Mesothelial cell of epicardium (in vitro differentiated cells): ENCODE data around the gene KCNQ5. TPM values are rescaled to one million over a fixed set of nuclear protein-coding genes. Genes with fewer than 3 reads are reported as not detected.

Source experiments
- DNase-seq, 2 experiments: peaks; one replicate each; pipeline ENCODE4 v3.0.0; 2021; ENCODE audit warnings: low spot score in 2 of 2; ENCODE audit not compliant: unreplicated experiment in 2 of 2
- H3K27ac Mint-ChIP-seq: 2 replicates; pipeline ENCODE4 v1.8.0; 2021; ENCODE audit warnings: mixed read lengths
- H3K27me3 Mint-ChIP-seq: 2 replicates; pipeline ENCODE4 v1.8.0; 2021; ENCODE audit warnings: low read depth, mixed read lengths
- H3K36me3 Mint-ChIP-seq: 2 replicates; pipeline ENCODE4 v1.8.0; 2021; ENCODE audit warnings: mixed read lengths
- H3K4me1 Mint-ChIP-seq: 2 replicates; pipeline ENCODE4 v1.8.0; 2021; ENCODE audit warnings: mixed read lengths
- H3K4me3 Mint-ChIP-seq: 2 replicates; pipeline ENCODE4 v1.8.0; 2021; ENCODE audit warnings: mild to moderate bottlenecking, moderate library complexity, mixed read lengths
- H3K9me3 Mint-ChIP-seq: 2 replicates; pipeline ENCODE4 v1.8.0; 2021; ENCODE audit warnings: mixed read lengths
- total RNA-seq: library from RNA; stranded (reverse); gene quantifications from 3 replicates; pipeline ENCODE4 v1.2.1, GENCODE V29; 2021
- TF ChIP-seq, protein P1 (sequence below): fragments of 200-600 bp; sonication (generic); IDR thresholded peaks from one replicate; pipeline ENCODE4 v1.5.0; 2021; ENCODE audit warnings: antibody characterized with exemption; ENCODE audit not compliant: unreplicated experiment

KCNQ5 gene
- total RNA-seq, 1 donor from 2014 or later = 4.8 TPM

DNA sequence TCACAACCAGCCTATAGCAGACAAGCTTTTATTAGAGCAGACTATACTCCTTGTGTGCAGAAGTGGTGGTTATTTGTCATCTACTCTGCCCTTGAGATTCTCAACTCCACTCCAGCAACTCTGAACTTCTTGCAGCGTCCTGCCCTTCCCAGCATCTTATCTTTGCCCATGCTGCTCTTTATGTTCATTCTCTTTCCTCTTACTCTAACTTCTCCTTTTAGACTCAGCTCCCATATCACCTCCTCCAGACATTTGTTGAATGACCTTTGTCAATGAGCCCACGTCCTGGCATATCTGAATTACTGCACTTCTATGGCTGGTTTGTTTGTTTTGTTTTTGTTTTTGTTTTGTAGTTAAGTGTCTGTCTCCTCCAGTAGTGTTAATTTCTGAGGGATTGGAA, 81.2 kb downstream of the KCNQ5 start:
- no peak for DNase-seq
- Mint-ChIP-seq H3K4me1 (peaks cover 5% of the 10 kb centered on the region), H3K27me3 (no peaks in the 10 kb centered on the region), H3K27ac (no peak overlapping the region), H3K36me3 (no peaks in the 10 kb centered on the region), H3K9me3 (no peaks in the 10 kb centered on the region), H3K4me3 (no peak overlapping the region)
- TF ChIP-seq, protein P1, sequence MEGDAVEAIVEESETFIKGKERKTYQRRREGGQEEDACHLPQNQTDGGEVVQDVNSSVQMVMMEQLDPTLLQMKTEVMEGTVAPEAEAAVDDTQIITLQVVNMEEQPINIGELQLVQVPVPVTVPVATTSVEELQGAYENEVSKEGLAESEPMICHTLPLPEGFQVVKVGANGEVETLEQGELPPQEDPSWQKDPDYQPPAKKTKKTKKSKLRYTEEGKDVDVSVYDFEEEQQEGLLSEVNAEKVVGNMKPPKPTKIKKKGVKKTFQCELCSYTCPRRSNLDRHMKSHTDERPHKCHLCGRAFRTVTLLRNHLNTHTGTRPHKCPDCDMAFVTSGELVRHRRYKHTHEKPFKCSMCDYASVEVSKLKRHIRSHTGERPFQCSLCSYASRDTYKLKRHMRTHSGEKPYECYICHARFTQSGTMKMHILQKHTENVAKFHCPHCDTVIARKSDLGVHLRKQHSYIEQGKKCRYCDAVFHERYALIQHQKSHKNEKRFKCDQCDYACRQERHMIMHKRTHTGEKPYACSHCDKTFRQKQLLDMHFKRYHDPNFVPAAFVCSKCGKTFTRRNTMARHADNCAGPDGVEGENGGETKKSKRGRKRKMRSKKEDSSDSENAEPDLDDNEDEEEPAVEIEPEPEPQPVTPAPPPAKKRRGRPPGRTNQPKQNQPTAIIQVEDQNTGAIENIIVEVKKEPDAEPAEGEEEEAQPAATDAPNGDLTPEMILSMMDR = no peak

DNA sequence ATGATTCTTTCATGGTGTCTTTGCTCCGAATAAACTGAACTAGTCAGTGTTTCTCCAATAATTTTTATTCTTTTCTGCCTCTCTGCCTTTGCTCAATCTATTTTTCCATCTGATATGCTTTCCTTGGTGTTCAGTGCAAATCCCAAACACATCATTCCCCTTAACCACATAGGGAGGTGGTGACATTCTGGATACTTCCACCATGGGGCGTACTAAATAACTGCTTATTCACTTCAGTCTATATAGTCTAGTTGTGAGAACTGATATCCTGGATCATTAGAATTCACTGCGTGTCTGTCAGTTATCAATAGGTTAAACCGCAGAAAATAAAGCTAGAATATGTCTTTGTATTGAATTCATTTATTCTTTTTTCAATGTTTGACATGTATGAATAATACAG, 83.1 kb downstream of the KCNQ5 start:
- no peak for DNase-seq
- TF ChIP-seq, protein P1 = no peak
- Mint-ChIP-seq H3K4me3 (no peak overlapping the region), H3K27ac (no peak overlapping the region), H3K9me3 (peaks cover 4% of the 10 kb centered on the region), H3K27me3 (no peaks in the 10 kb centered on the region), H3K4me1 (peaks cover 5% of the 10 kb centered on the region), H3K36me3 (peaks cover 2% of the 10 kb centered on the region)

DNA sequence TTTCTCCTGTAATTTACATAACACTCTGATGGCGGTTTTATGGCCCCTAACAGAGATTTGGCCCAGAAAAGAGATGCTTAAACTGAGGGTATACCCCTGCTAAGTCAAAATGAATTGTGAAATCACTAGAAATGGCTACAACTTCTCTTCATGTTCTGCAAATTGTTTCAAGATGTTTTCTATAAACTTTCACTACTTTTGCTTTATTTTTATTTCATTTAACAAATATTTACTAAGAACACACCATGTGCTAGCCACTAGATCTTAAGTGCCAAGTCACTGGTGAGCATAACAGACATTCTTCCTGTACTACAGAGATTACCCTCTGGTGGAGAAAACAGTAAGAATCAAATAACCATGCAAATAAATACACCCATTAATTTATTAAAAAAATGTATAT, 87.6 kb downstream of the KCNQ5 start:
- Mint-ChIP-seq H3K9me3 (peaks cover 20% of the 10 kb centered on the region), H3K27me3 (no peaks in the 10 kb centered on the region), H3K27ac (no peak overlapping the region), H3K4me3 (no peak overlapping the region), H3K36me3 (peaks cover 7% of the 10 kb centered on the region), H3K4me1 (peaks cover 3% of the 10 kb centered on the region)
- DNase-seq = no peak
- TF ChIP-seq, protein P1 = no peak

DNA sequence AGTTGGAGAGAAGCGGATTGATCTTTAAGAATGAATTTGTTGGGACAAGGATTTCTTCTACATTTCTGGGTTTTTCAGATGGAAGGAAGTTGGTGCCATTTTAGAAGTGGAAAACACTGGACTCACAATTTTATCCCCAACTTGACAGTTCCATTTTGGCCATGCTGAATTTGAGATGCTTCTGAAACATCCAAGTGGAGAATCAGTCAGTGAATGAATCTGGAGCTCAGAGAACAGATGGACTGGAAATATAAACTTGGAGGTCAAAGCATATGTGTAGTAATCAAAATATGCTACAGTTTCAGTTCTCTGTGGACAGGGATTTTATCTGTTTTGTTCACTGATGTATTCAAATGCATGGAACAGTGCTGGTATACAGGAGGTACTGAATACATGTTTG, 89.9 kb downstream of the KCNQ5 start:
- Mint-ChIP-seq H3K36me3 (peaks cover 7% of the 10 kb centered on the region), H3K4me1 (peaks cover 5% of the 10 kb centered on the region), H3K27ac (no peak overlapping the region), H3K4me3 (no peak overlapping the region), H3K9me3 (peaks cover 20% of the 10 kb centered on the region), H3K27me3 (no peaks in the 10 kb centered on the region)
- no peak for DNase-seq
- TF ChIP-seq, protein P1 = no peak

DNA sequence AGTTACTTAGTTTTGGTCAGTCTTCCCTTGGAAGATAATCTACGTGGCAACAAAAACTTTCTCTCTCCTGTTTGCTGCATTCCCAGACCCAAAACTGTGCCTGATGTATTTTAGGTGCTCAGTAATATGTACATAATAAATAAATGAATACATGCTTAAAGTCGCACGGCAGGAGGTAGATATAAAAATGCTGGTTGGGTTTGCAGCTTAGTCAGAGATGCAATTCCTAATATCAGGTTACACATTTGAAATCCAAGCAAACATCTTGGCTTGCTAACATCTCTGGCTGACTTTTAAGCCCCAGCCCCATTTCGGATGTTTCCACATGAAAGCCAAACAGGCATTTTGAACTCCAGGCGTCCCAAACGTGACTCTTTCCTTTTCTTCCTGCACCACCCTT, 91.0 kb downstream of the KCNQ5 start:
- Mint-ChIP-seq H3K27me3 (no peaks in the 10 kb centered on the region), H3K9me3 (peaks cover 20% of the 10 kb centered on the region), H3K4me3 (no peak overlapping the region), H3K27ac (no peak overlapping the region), H3K36me3 (peaks cover 7% of the 10 kb centered on the region), H3K4me1 (peaks cover 5% of the 10 kb centered on the region)
- no peak for DNase-seq
- TF ChIP-seq, protein P1 = no peak

DNA sequence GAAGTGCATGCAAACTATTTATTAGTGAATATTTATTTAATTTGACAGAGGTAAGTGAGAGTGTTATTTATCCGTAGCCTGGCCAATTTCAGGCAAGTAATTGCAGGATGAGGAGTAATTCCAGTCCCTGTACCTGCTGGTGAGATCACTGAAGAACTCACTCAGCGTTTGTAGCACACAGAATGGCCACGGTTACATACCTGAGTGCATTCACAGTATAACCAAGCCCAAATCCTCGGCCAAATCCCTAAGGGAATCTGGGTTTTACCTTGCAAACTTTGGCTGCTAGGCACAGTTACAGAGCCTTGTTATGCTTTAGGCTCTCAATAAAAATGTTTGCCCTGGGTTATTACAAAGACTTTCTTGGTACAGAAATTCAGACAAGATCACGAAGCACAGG, 93.3 kb downstream of the KCNQ5 start:
- Mint-ChIP-seq H3K36me3 (peaks cover 4% of the 10 kb centered on the region), H3K27ac (peak overlapping the region; percentile 47), H3K9me3 (peaks cover 15% of the 10 kb centered on the region), H3K27me3 (no peaks in the 10 kb centered on the region), H3K4me3 (no peak overlapping the region), H3K4me1 (peaks cover 11% of the 10 kb centered on the region)
- TF ChIP-seq, protein P1 = no peak
- DNase-seq = no peak
